Thyroid gland (tissue), 4 donors: ENCODE data around the gene BTBD9. TPM values are rescaled to one million over a fixed set of nuclear protein-coding genes. Genes with fewer than 3 reads are reported as not detected.

Source experiments
- DNase-seq, 2 donors: peaks; one replicate each; pipeline ENCODE4 v3.0.0-alpha.2; 2019
- H3K27ac ChIP-seq, 3 donors: fragments of 200-600 bp; sonication (generic); 1 replicate in 2 of 3; 2 replicates in 1 of 3; pipeline ENCODE4 v1.5.1; 2016 to 2019; ENCODE audit warnings: mild to moderate bottlenecking in 1 of 3, moderate library complexity in 1 of 3
- H3K27me3 ChIP-seq: fragments of 200-600 bp; sonication (generic); one replicate; pipeline ENCODE4 v1.5.1; 2019
- H3K36me3 ChIP-seq, 2 donors: fragments of 200-600 bp; sonication (generic); one replicate each; pipeline ENCODE4 v1.5.1; 2016 to 2019
- H3K4me1 ChIP-seq, 2 donors: fragments of 200-600 bp; sonication (generic); one replicate each; pipeline ENCODE4 v1.5.1; 2017 to 2019
- H3K4me3 ChIP-seq, 3 donors: fragments of 200-600 bp; sonication (generic); replicated peaks in 1 of 3; 1 replicate in 2 of 3; 2 replicates in 1 of 3; pipeline ENCODE4 v1.5.1; 2016; ENCODE audit warnings: mild to moderate bottlenecking in 1 of 3
- H3K9me3 ChIP-seq: fragments of 200-600 bp; sonication (generic); one replicate; pipeline ENCODE4 v1.5.1; 2017
- CTCF ChIP-seq, 6 experiments: fragments of 200-600 bp in 3 of 6; fragments of 450-650 bp in 3 of 6; sonication (generic) in 3 of 6; IDR thresholded peaks; one replicate each; pipeline ENCODE4 v1.5.1; 2016 to 2019; ENCODE audit warnings: antibody characterized with exemption in 6 of 6, mild to moderate bottlenecking in 2 of 6, inconsistent platforms in 1 of 6, moderate library complexity in 1 of 6
- POLR2A ChIP-seq, 2 donors: fragments of 450-650 bp; IDR thresholded peaks; one replicate each; pipeline ENCODE4 v1.6.1; 2017; ENCODE audit warnings: antibody characterized with exemption in 2 of 2, mild to moderate bottlenecking in 2 of 2, moderate library complexity in 1 of 2
- WGBS, 2 donors: methylation state at CpG; one replicate each; pipeline ENCODE4 v1.1.5; 2017; 5-methylcytosine and 5-hydroxymethylcytosine counted together
- intact Hi-C: fragments of 100-400 bp; cut with DNase I; formaldehyde crosslinking; loops from one replicate; pipeline ENCODE4 v1.15.1; 2023
- total RNA-seq, 4 donors: library from RNA; depleted of rRNA; stranded (reverse); fragments of >200 nt; gene quantifications; one replicate each; pipeline ENCODE4 v1.2.3, GENCODE V29; 2016

The BTBD9 gene
- total RNA-seq, 4 donors from 2014 or later = 17.3 to 32.0 (median 27.4) TPM

GRCh38 chr6:38583523-38583922, 56.2 kb downstream of the BTBD9 start:
- peak overlapping the region in 2 of 3 donors; percentile 21 to 43 for H3K27ac ChIP-seq
- intact Hi-C loops = no loop called here
- WGBS, 2 donors = 50 to 80% methylated on average over 1 of the region's 1 CpG

DNA sequence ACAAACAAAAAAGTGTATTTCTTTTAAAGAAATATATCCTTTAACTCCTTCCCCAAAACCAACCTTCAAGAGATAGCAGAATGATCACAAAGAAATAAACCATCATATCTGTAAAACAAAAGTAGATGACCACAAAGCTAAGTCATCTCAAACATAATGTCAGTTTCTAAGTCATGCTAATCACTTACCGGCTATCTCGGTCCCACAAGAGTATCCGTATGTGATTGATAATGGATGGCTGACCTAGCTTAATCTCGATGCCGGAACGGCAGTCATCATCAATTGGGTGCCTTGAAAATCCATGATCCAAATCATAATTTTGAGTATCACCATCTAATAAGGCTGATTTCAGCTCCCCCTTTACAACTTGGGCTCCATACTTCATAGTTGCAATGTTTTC, 59.7 kb downstream of the BTBD9 start:
- Histone ChIP-seq H3K4me1 (peaks cover 6 to 11% of the 10 kb centered on the region in 2 donors), H3K4me3 (no peak overlapping the region), H3K36me3 (peaks cover 0 to 3% of the 10 kb centered on the region in 2 donors), H3K9me3 (no peaks in the 10 kb centered on the region), H3K27ac (no peak overlapping the region), H3K27me3 (no peaks in the 10 kb centered on the region)
- WGBS, 2 donors = 97 to 98% methylated on average over 6 of the region's 6 CpGs
- intact Hi-C loops = no loop called here
- DNase-seq = no peak
- TF ChIP-seq CTCF (IDR thresholded peaks at IDR 0.05) (no peak), POLR2A (IDR thresholded peaks at IDR 0.05) (no peak)

More at GRCh38 chr6:38583523-38583922, 56.2 kb downstream of the BTBD9 start:
- Histone ChIP-seq H3K36me3 (peaks cover 0 to 3% of the 10 kb centered on the region in 2 donors), H3K27me3 (no peaks in the 10 kb centered on the region), H3K4me1 (peaks cover 6 to 11% of the 10 kb centered on the region in 2 donors), H3K4me3 (no peak overlapping the region), H3K9me3 (no peaks in the 10 kb centered on the region)
- DNase-seq = no peak
- no peak for TF ChIP-seq POLR2A (IDR thresholded peaks at IDR 0.05)
- TF ChIP-seq CTCF (IDR thresholded peaks at IDR 0.05) = no peak

- Histone ChIP-seq H3K27me3 (no peaks in the 10 kb centered on the region), H3K9me3 (no peaks in the 10 kb centered on the region), H3K4me3 (no peak overlapping the region), H3K27ac (no peak overlapping the region), H3K4me1 (peaks cover 3 to 11% of the 10 kb centered on the region in 2 donors), H3K36me3 (peaks cover 0 to 3% of the 10 kb centered on the region in 2 donors)
- intact Hi-C loops = loop anchor here (5.0 kb wide), 1 partner anchor 482 kb away; no protein-coding TSS in a partner anchor
- TF ChIP-seq CTCF (IDR thresholded peaks at IDR 0.05) = no peak
- no peak for TF ChIP-seq POLR2A (IDR thresholded peaks at IDR 0.05)
- DNase-seq = no peak
Measured at GRCh38 chr6:38579010-38579628, 60.6 kb downstream of the BTBD9 start.

GRCh38 chr6:38578075-38578474, 61.7 kb downstream of the BTBD9 start:
- peaks cover 0 to 2% of the 10 kb centered on the region in 2 donors for H3K4me1 ChIP-seq
- DNase-seq = no peak
- no peaks in the 10 kb centered on the region for H3K9me3 ChIP-seq
- no peak overlapping the region for H3K27ac ChIP-seq
- TF ChIP-seq CTCF (IDR thresholded peaks at IDR 0.05) = no peak
- no peak for TF ChIP-seq POLR2A (IDR thresholded peaks at IDR 0.05)
- intact Hi-C loops = loop anchor here (5.0 kb wide), 1 partner anchor 481 kb away; no protein-coding TSS in a partner anchor
- WGBS, 2 donors = 87 to 96% methylated on average over 6 of the region's 6 CpGs
- H3K36me3 ChIP-seq = peaks cover 0 to 3% of the 10 kb centered on the region in 2 donors
- H3K4me3 ChIP-seq = no peak overlapping the region
- no peaks in the 10 kb centered on the region for H3K27me3 ChIP-seq

- peaks cover 0 to 3% of the 10 kb centered on the region in 2 donors for H3K36me3 ChIP-seq
- H3K27ac ChIP-seq = no peak overlapping the region
- DNase-seq = no peak
- intact Hi-C loops = loop anchor here (5.0 kb wide), 1 partner anchor 480 kb away; no protein-coding TSS in a partner anchor
- no peaks in the 10 kb centered on the region for H3K27me3 ChIP-seq
- H3K4me3 ChIP-seq = no peak overlapping the region
- TF ChIP-seq POLR2A (IDR thresholded peaks at IDR 0.05) (no peak), CTCF (IDR thresholded peaks at IDR 0.05) (no peak)
- no peaks in the 10 kb centered on the region for H3K4me1 ChIP-seq
- H3K9me3 ChIP-seq = no peaks in the 10 kb centered on the region
- WGBS, 2 donors = 72 to 89% methylated on average over 2 of the region's 2 CpGs
Measured at GRCh38 chr6:38577492-38577891, 62.2 kb downstream of the BTBD9 start.
